ENCODE results near the gene ESRP2. TPM values are rescaled to one million over a fixed set of nuclear protein-coding genes. Genes with fewer than 3 reads are reported as not detected.

The ESRP2 gene
- total RNA-seq, 1 donor from 2014 or later = 0.42 TPM

GRCh38 chr16:68227183-68227793 lies 8.6 kb downstream of the ESRP2 start:
- Mint-ChIP-seq H3K36me3 (ENCODE audit: low read depth) (no peaks in the 10 kb centered on the region), H3K4me3 (ENCODE audit: unreplicated experiment) (no peak overlapping the region), H3K27ac (ENCODE audit: unreplicated experiment) (no peak overlapping the region), H3K9me3 (ENCODE audit: low read depth) (no peaks in the 10 kb centered on the region), H3K4me1 (ENCODE audit: low read depth) (peaks cover 14% of the 10 kb centered on the region), H3K27me3 (ENCODE audit: low read depth) (no peaks in the 10 kb centered on the region)
- no peak for DNase-seq (ENCODE audit: low spot score)
- no peak for TF ChIP-seq CTCF (IDR thresholded peaks at IDR 0.05)

- no peaks in the 10 kb centered on the region for H3K9me3 Mint-ChIP-seq (ENCODE audit: low read depth)
- H3K27ac Mint-ChIP-seq (ENCODE audit: unreplicated experiment) = no peak overlapping the region
- DNase-seq (ENCODE audit: low spot score) = no peak
- no peaks in the 10 kb centered on the region for H3K36me3 Mint-ChIP-seq (ENCODE audit: low read depth)
- peaks cover 14% of the 10 kb centered on the region for H3K4me1 Mint-ChIP-seq (ENCODE audit: low read depth)
- TF ChIP-seq CTCF (IDR thresholded peaks at IDR 0.05) = no peak
- H3K27me3 Mint-ChIP-seq (ENCODE audit: low read depth) = no peaks in the 10 kb centered on the region
- no peak overlapping the region for H3K4me3 Mint-ChIP-seq (ENCODE audit: unreplicated experiment)
These were observed 9.8 kb downstream of the ESRP2 start for GRCh38 chr16:68226116-68226515.

- TF ChIP-seq CTCF (IDR thresholded peaks at IDR 0.05) = no peak
- Mint-ChIP-seq H3K27me3 (ENCODE audit: low read depth) (no peaks in the 10 kb centered on the region), H3K27ac (ENCODE audit: unreplicated experiment) (no peak overlapping the region), H3K4me1 (ENCODE audit: low read depth) (peaks cover 4% of the 10 kb centered on the region), H3K36me3 (ENCODE audit: low read depth) (no peaks in the 10 kb centered on the region), H3K4me3 (ENCODE audit: unreplicated experiment) (no peak overlapping the region), H3K9me3 (ENCODE audit: low read depth) (no peaks in the 10 kb centered on the region)
- DNase-seq (ENCODE audit: low spot score) = no peak
These were observed 12.9 kb downstream of the ESRP2 start for GRCh38 chr16:68223072-68223471.

- no peak for TF ChIP-seq CTCF (IDR thresholded peaks at IDR 0.05)
- DNase-seq (ENCODE audit: low spot score) = no peak
- Mint-ChIP-seq H3K9me3 (ENCODE audit: low read depth) (no peaks in the 10 kb centered on the region), H3K27ac (ENCODE audit: unreplicated experiment) (no peak overlapping the region), H3K4me1 (ENCODE audit: low read depth) (no peaks in the 10 kb centered on the region), H3K36me3 (ENCODE audit: low read depth) (peaks cover 4% of the 10 kb centered on the region), H3K4me3 (ENCODE audit: unreplicated experiment) (no peak overlapping the region), H3K27me3 (ENCODE audit: low read depth) (no peaks in the 10 kb centered on the region)
These were observed 16.1 kb downstream of the ESRP2 start for GRCh38 chr16:68219725-68220351.

- DNase-seq (ENCODE audit: low spot score) = no peak
- no peak for TF ChIP-seq CTCF (IDR thresholded peaks at IDR 0.05)
- Mint-ChIP-seq H3K4me1 (ENCODE audit: low read depth) (no peaks in the 10 kb centered on the region), H3K9me3 (ENCODE audit: low read depth) (no peaks in the 10 kb centered on the region), H3K36me3 (ENCODE audit: low read depth) (peaks cover 4% of the 10 kb centered on the region), H3K27ac (ENCODE audit: unreplicated experiment) (no peak overlapping the region), H3K4me3 (ENCODE audit: unreplicated experiment) (no peak overlapping the region), H3K27me3 (ENCODE audit: low read depth) (no peaks in the 10 kb centered on the region)
These were observed 18.4 kb downstream of the ESRP2 start for GRCh38 chr16:68217506-68217905.

Data from chondrocyte (in vitro differentiated cells).